Stomach (tissue), 9 donors: Measurements from ENCODE around the gene UST. TPM values are rescaled to one million over a fixed set of nuclear protein-coding genes. Genes with fewer than 3 reads are reported as not detected.

Source experiments
- DNase-seq, 2 donors: peaks; one replicate each; pipeline versions ENCODE4 v3.0.0 to v3.0.0-alpha.2; 2013 to 2019
- H3K27ac ChIP-seq, 5 donors: fragments of 200-600 bp in 4 of 5; sonication (generic) in 4 of 5; one replicate each; pipeline ENCODE4 v1.5.1; 2013 to 2019; ENCODE audit warnings: mild to moderate bottlenecking in 1 of 5, moderate library complexity in 1 of 5
- H3K27me3 ChIP-seq, 3 donors: fragments of 200-600 bp; sonication (generic); one replicate each; pipeline ENCODE4 v1.5.1; 2017 to 2019; ENCODE audit warnings: mixed run types in 1 of 3
- H3K36me3 ChIP-seq, 4 donors: fragments of 200-600 bp; sonication (generic); 1 replicate in 3 of 4; 2 replicates in 1 of 4; pipeline ENCODE4 v1.5.1; 2016 to 2019
- H3K4me1 ChIP-seq, 4 donors: fragments of 200-600 bp; sonication (generic); one replicate each; pipeline ENCODE4 v1.5.1; 2016 to 2019
- H3K4me3 ChIP-seq, 4 donors: fragments of 200-600 bp; sonication (generic) in 3 of 4; one replicate each; pipeline ENCODE4 v1.5.1; 2016 to 2019; ENCODE audit warnings: mild to moderate bottlenecking in 1 of 4
- H3K9me3 ChIP-seq, 4 donors: fragments of 200-600 bp; sonication (generic); one replicate each; pipeline ENCODE4 v1.5.1; 2016 to 2019
- EP300 ChIP-seq: sonication (generic); formaldehyde crosslinking; IDR thresholded peaks from one replicate; pipeline ENCODE4 v1.6.1; 2017; ENCODE audit warnings: antibody characterized with exemption
- POLR2A ChIP-seq, 4 donors: fragments of 450-650 bp; IDR thresholded peaks; one replicate each; pipeline ENCODE4 v1.6.1; 2016; ENCODE audit warnings: antibody characterized with exemption in 4 of 4, control low read depth in 2 of 4, mild to moderate bottlenecking in 1 of 4, moderate library complexity in 1 of 4
- POLR2AphosphoS5 ChIP-seq, 3 donors: sonication (generic); formaldehyde crosslinking; IDR thresholded peaks; one replicate each; pipeline ENCODE4 v1.6.1; 2016; ENCODE audit warnings: antibody characterized with exemption in 3 of 3
- WGBS, 5 donors: extraction: QIAGEN DNeasy Blood & Tissue Kit in 3 of 5; methylation state at CpG; one replicate each; pipeline versions ENCODE4 v1.1.5 to v1.1.7; 2013 to 2018; 5-methylcytosine and 5-hydroxymethylcytosine counted together
- intact Hi-C: fragments of 100-400 bp; cut with DNase I; formaldehyde crosslinking; loops from one replicate; pipeline ENCODE4 v1.15.1; 2023; ENCODE audit warnings: low total_unique reads
- polyA plus RNA-seq, 3 donors: library from polyadenylated mRNA; stranded (reverse); fragments of 200-250 nt; gene quantifications; one replicate each; pipeline ENCODE4 v1.2.3, GENCODE V29; 2013
- total RNA-seq, 5 donors: library from RNA; depleted of rRNA; stranded (reverse); fragments of >200 nt; gene quantifications; one replicate each; pipeline versions ENCODE4 v1.1.0 to v1.2.3, GENCODE V29; 2014 to 2016
- TF ChIP-seq, protein P1 (sequence below), 7 experiments: fragments of 450-650 bp in 4 of 7; fragments of 200-600 bp in 3 of 7; sonication (generic) in 3 of 7; IDR thresholded peaks; one replicate each; pipeline ENCODE4 v1.5.1; 2016 to 2019; ENCODE audit warnings: antibody characterized with exemption in 7 of 7, control low read depth in 2 of 7, mild to moderate bottlenecking in 1 of 7
- donor health status: healthy with polysubstance abuse.
- donor health status: Bipolar disorder and iron deficiency.
- donor health status: healthy.

Gene UST
- total and polyA plus RNA-seq, 8 donors: 2.2 to 45.8 (median 8.9) TPM

DNA sequence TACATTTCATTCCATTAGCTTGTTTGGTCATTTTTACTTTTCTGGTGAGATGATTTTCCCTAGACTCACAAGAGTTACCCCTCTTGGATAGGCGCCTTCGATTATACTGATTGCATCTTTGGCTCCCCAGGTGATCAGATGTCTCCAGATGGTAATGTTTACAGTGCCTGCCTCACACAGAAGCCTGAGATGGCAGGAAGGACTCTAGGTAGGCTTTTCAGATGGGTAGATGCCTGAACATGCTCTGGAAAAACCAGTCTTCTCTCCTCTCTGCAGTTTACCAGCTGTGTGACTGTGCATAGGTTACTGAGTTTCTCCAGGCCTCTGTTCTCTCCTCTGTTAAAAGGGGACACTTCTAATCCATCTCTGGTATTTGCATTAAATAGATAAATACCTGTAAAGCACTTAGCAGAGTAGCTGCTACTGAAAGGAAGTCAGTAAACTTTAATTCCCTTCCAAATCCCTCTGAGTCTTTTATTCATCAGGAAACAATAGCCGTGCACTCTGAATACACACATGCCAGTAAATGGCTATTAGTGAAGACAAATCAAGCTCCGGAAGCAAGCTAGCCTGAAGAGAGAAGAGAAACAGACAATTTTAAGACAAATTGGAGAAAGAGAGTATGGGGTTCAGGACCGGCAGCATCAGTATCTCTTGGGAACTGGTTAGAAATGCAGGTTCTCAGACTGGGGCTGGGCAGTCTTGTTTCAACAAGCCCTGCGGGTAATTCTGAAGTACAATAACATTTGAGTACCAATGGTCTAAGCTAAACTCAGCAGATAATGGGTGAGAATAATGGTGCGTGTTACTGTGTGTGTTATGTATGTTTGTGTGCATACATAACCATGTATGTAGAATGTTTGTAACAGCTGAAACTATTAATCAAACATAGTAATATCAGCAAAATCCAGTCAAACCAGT lies 139.4 kb downstream of the UST start:
- peak overlapping the region in 1 of 5 donors; percentile 13 for H3K27ac ChIP-seq
- WGBS, 5 donors: 73 to 81% (median 77%) methylated on average over 7 of the region's 7 CpGs

DNA sequence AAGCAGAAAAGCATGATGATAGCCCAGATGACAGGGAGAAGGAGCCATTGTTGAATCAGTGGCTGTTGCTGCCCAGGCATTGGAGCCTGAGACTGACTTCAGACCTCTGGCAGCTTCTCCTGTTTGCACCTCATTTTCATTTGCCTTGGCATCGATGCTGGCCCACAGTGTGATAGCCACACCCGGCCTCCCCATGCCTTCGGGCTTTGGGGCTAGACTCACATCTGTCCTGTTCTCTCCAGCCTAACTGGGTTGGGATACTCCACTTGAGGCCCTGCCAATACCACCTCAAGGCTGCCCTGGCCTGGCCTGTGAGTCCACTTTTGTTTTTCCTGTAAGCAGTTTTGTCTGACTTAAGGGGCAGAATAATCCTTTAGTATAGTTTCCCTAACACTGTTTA lies 140.4 kb downstream of the UST start:
- H3K27me3 ChIP-seq: no peaks in the 10 kb centered on the region
- TF ChIP-seq POLR2A (IDR thresholded peaks at IDR 0.05): no peak
- TF ChIP-seq POLR2AphosphoS5 (IDR thresholded peaks at IDR 0.05): no peak
- TF ChIP-seq, protein P1, sequence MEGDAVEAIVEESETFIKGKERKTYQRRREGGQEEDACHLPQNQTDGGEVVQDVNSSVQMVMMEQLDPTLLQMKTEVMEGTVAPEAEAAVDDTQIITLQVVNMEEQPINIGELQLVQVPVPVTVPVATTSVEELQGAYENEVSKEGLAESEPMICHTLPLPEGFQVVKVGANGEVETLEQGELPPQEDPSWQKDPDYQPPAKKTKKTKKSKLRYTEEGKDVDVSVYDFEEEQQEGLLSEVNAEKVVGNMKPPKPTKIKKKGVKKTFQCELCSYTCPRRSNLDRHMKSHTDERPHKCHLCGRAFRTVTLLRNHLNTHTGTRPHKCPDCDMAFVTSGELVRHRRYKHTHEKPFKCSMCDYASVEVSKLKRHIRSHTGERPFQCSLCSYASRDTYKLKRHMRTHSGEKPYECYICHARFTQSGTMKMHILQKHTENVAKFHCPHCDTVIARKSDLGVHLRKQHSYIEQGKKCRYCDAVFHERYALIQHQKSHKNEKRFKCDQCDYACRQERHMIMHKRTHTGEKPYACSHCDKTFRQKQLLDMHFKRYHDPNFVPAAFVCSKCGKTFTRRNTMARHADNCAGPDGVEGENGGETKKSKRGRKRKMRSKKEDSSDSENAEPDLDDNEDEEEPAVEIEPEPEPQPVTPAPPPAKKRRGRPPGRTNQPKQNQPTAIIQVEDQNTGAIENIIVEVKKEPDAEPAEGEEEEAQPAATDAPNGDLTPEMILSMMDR (IDR thresholded peaks at IDR 0.05): no peak
- no peak for TF ChIP-seq EP300
- peak overlapping the region in 2 of 5 donors; percentile 11 to 32 for H3K27ac ChIP-seq
- H3K9me3 ChIP-seq: no peaks in the 10 kb centered on the region
- H3K4me3 ChIP-seq: no peak overlapping the region
- peaks cover 0 to 55% (median 29%) of the 10 kb centered on the region in 4 donors for H3K4me1 ChIP-seq
- no peaks in the 10 kb centered on the region for H3K36me3 ChIP-seq
- intact Hi-C loops: no loop called here
- peak in 1 of 2 donors; percentile 45 for DNase-seq
- WGBS, 5 donors: 6 to 56% (median 30%) methylated on average over 3 of the region's 3 CpGs

More for the DNA sequence above, 139.4 kb downstream of the UST start:
- Histone ChIP-seq H3K4me3 (no peak overlapping the region), H3K4me1 (peaks cover 0 to 50% (median 27%) of the 10 kb centered on the region in 4 donors), H3K27me3 (no peaks in the 10 kb centered on the region), H3K9me3 (no peaks in the 10 kb centered on the region), H3K36me3 (no peaks in the 10 kb centered on the region)
- intact Hi-C loops: no loop called here
- TF ChIP-seq, protein P1 (IDR thresholded peaks at IDR 0.05): no peak
- TF ChIP-seq POLR2A (IDR thresholded peaks at IDR 0.05) (no peak), EP300 (no peak), POLR2AphosphoS5 (IDR thresholded peaks at IDR 0.05) (no peak)
- no peak for DNase-seq

DNA sequence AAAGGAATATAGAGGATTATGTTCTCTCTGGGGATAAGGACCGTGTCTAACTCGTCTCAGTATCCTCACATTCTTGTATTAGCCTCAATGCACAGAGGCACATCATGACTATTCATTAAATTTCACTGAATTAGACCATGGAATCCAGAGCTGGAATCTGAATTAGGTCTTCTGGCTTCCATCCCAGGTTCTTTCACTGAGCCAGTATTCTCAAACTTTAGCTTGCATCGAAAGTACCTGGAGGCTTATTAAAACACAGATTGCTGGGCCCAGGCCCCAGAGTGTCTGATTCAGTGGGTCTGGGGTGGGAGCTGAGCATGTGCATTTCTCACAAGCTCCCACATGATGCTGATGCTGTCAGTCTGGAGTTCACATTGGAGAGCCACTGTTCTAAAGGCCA lies 142.0 kb downstream of the UST start:
- no peaks in the 10 kb centered on the region for H3K9me3 ChIP-seq
- no peak overlapping the region for H3K27ac ChIP-seq
- H3K36me3 ChIP-seq: no peaks in the 10 kb centered on the region
- H3K27me3 ChIP-seq: no peaks in the 10 kb centered on the region
- intact Hi-C loops: no loop called here
- WGBS, 5 donors: 50 to 74% (median 68%) methylated on average over 3 of the region's 3 CpGs
- no peak overlapping the region for H3K4me3 ChIP-seq
- H3K4me1 ChIP-seq: peaks cover 0 to 55% (median 29%) of the 10 kb centered on the region in 4 donors
- peak in 1 of 2 donors; percentile 53 for DNase-seq
- TF ChIP-seq EP300 (no peak), POLR2A (IDR thresholded peaks at IDR 0.05) (no peak), POLR2AphosphoS5 (IDR thresholded peaks at IDR 0.05) (no peak)
- TF ChIP-seq, protein P1 (IDR thresholded peaks at IDR 0.05): no peak

DNA sequence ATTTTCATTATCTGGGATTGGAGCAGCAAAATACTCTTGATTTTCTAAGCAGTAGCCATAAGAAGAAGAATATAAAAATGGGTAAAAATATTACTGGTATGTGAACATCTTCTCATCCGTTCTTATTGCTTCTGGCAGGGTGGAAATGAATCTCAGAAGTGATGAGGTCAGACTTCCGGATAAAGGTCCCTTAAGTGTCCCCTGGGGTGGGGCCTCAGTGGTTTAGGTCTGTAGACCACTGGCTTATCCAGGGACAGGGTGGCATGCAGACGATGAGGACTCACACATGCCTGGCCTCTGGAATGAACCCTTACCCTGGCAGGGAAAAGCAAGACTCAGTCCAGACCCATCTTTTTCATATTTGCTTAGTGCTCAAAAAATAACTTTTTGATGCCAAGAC lies 143.3 kb downstream of the UST start:
- WGBS, 5 donors: 69 to 89% (median 81%) methylated on average over 3 of the region's 3 CpGs
- Histone ChIP-seq H3K4me3 (no peak overlapping the region), H3K27ac (no peak overlapping the region), H3K36me3 (no peaks in the 10 kb centered on the region), H3K4me1 (peaks cover 0 to 53% (median 29%) of the 10 kb centered on the region in 4 donors), H3K9me3 (no peaks in the 10 kb centered on the region), H3K27me3 (no peaks in the 10 kb centered on the region)
- intact Hi-C loops: no loop called here
- no peak for TF ChIP-seq POLR2A (IDR thresholded peaks at IDR 0.05)
- no peak for TF ChIP-seq EP300
- TF ChIP-seq, protein P1 (IDR thresholded peaks at IDR 0.05): no peak
- TF ChIP-seq POLR2AphosphoS5 (IDR thresholded peaks at IDR 0.05): no peak
- no peak for DNase-seq
